Endothelial cell of umbilical vein (primary cell): ENCODE results near the gene SKAP1.

Experiments
- EZH2 ChIP-seq: IDR thresholded peaks from 2 replicates; pipeline ENCODE4 v1.6.1; 2012; ENCODE audit warnings: borderline replicate concordance, low read depth, mild to moderate bottlenecking, moderate library complexity, low read length, inconsistent platforms; ENCODE audit not compliant: severe bottlenecking
- FOS ChIP-seq: IDR thresholded peaks from 2 replicates; pipeline ENCODE4 v1.6.1; 2011; ENCODE audit warnings: mild to moderate bottlenecking, low read length, moderate library complexity, borderline replicate concordance; ENCODE audit not compliant: insufficient read depth
- JUN ChIP-seq: IDR thresholded peaks from 2 replicates; pipeline ENCODE4 v1.6.1; 2011; ENCODE audit warnings: borderline replicate concordance, low read depth; ENCODE audit not compliant: insufficient read length, insufficient read depth
- MYC ChIP-seq: IDR thresholded peaks from one replicate; pipeline ENCODE4 v1.6.1; 2011; ENCODE audit warnings: mild to moderate bottlenecking, low read depth, low read length
- POLR2A ChIP-seq: IDR thresholded peaks from 2 replicates; pipeline ENCODE4 v1.6.1; 2012; ENCODE audit warnings: low read depth, mild to moderate bottlenecking, control low read depth, low read length
- POLR2AphosphoS5 ChIP-seq: IDR thresholded peaks from 2 replicates; pipeline ENCODE4 v1.6.1; 2012; ENCODE audit warnings: low read depth, mild to moderate bottlenecking, control low read depth, low read length, moderate library complexity; ENCODE audit not compliant: insufficient read depth
- TF ChIP-seq, protein P1 (sequence below), 2 donors: IDR thresholded peaks; 1 replicate in 1 of 2; 2 replicates in 1 of 2; pipeline ENCODE4 v1.5.1; 2011; ENCODE audit warnings: low read length in 2 of 2, mild to moderate bottlenecking in 2 of 2, moderate library complexity in 2 of 2, control low read depth in 1 of 2, inconsistent platforms in 1 of 2, low read depth in 1 of 2; ENCODE audit not compliant: insufficient read depth in 1 of 2; ENCODE audit errors: extremely low read depth in 1 of 2
- TF ChIP-seq, protein P2 (sequence below): IDR thresholded peaks from 2 replicates; pipeline ENCODE4 v1.6.1; 2011; ENCODE audit not compliant: insufficient read depth, insufficient read length

DNA sequence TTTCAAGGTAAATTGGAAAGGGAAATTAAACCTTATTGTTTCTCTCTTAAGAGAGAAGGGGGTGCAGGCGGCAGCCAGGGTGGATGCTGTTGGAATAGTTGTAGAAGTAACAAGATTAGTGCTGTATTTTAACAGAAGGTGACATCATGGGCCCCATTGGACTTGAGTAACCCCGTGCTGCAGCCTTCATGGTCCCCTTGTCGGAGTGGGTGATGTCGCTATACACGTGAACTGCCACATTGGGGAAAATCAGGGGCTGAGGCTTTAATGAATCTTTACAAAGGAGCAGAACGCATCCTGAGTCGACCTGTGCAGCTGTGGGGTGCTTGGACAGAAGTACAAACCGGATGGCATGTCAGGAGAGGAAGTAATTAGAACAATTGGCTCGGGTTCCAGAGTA is 319.3 kb downstream of the SKAP1 start:
- TF ChIP-seq, protein P1, sequence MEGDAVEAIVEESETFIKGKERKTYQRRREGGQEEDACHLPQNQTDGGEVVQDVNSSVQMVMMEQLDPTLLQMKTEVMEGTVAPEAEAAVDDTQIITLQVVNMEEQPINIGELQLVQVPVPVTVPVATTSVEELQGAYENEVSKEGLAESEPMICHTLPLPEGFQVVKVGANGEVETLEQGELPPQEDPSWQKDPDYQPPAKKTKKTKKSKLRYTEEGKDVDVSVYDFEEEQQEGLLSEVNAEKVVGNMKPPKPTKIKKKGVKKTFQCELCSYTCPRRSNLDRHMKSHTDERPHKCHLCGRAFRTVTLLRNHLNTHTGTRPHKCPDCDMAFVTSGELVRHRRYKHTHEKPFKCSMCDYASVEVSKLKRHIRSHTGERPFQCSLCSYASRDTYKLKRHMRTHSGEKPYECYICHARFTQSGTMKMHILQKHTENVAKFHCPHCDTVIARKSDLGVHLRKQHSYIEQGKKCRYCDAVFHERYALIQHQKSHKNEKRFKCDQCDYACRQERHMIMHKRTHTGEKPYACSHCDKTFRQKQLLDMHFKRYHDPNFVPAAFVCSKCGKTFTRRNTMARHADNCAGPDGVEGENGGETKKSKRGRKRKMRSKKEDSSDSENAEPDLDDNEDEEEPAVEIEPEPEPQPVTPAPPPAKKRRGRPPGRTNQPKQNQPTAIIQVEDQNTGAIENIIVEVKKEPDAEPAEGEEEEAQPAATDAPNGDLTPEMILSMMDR (IDR thresholded peaks at IDR 0.05; ENCODE audit: extremely low read depth in 1 of 2, insufficient read depth in 1 of 2, low read depth in 1 of 2, low read length in 2 of 2): no peak
- TF ChIP-seq POLR2AphosphoS5: no peak
- TF ChIP-seq, protein P2, sequence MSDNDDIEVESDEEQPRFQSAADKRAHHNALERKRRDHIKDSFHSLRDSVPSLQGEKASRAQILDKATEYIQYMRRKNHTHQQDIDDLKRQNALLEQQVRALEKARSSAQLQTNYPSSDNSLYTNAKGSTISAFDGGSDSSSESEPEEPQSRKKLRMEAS: no peak
- no peak for TF ChIP-seq EZH2
- no peak for TF ChIP-seq FOS
- TF ChIP-seq POLR2A: no peak
- TF ChIP-seq MYC: no peak
- no peak for TF ChIP-seq JUN
